ENCODE measurements around the gene EXO1.
A peak's percentile ranks its signal among the peaks of the same experiment; 100 is the strongest.

EXO1 gene

GRCh38 chr1:241894016-241894415, 46.0 kb downstream of the EXO1 start:
- no peak for DNase-seq (ENCODE audit: low read depth)

- no peak for DNase-seq (ENCODE audit: low read depth)
These were observed 47.0 kb downstream of the EXO1 start for GRCh38 chr1:241895013-241895412.

- DNase-seq (ENCODE audit: low read depth): no peak
These were observed 48.6 kb downstream of the EXO1 start for GRCh38 chr1:241896670-241896962.

GRCh38 chr1:241899210-241899609, 51.2 kb downstream of the EXO1 start:
- no peak for DNase-seq (ENCODE audit: low read depth)

- no peak for DNase-seq (ENCODE audit: low read depth)
These were observed 52.4 kb downstream of the EXO1 start for GRCh38 chr1:241900381-241900780.

- peak; percentile 45 for DNase-seq (ENCODE audit: low read depth)
These were observed 54.5 kb downstream of the EXO1 start for GRCh38 chr1:241902391-241903065.

- no peak for DNase-seq (ENCODE audit: low read depth)
These were observed 68.2 kb downstream of the EXO1 start for GRCh38 chr1:241916196-241916595.

- no peak for DNase-seq (ENCODE audit: low read depth)
These were observed 69.5 kb downstream of the EXO1 start for GRCh38 chr1:241917487-241917886.

- DNase-seq (ENCODE audit: low read depth): peak; percentile 74
These were observed 70.9 kb downstream of the EXO1 start for GRCh38 chr1:241918879-241919278.

- no peak for DNase-seq (ENCODE audit: low read depth)
These were observed 76.2 kb downstream of the EXO1 start for GRCh38 chr1:241924080-241924808.

GRCh38 chr1:241926141-241926540, 78.1 kb downstream of the EXO1 start:
- no peak for DNase-seq (ENCODE audit: low read depth)

- no peak for DNase-seq (ENCODE audit: low read depth)
These were observed 79.3 kb downstream of the EXO1 start for GRCh38 chr1:241927321-241927720.

- no peak for DNase-seq (ENCODE audit: low read depth)
These were observed 84.8 kb downstream of the EXO1 start for GRCh38 chr1:241932845-241933244.

- peak; percentile 43 for DNase-seq (ENCODE audit: low read depth)
These were observed 86.3 kb downstream of the EXO1 start for GRCh38 chr1:241934201-241934848.

GRCh38 chr1:241934866-241935265, 86.9 kb downstream of the EXO1 start:
- no peak for DNase-seq (ENCODE audit: low read depth)

Data from EH (cell line).